Panc1 (cell line): ENCODE measurements around the gene WHRN. TPM values are rescaled to one million over a fixed set of nuclear protein-coding genes. Genes with fewer than 3 reads are reported as not detected.
A peak's percentile ranks its signal among the peaks of the same experiment; 100 is the strongest.

ENCODE experiments used
- ATAC-seq: fragments of 200-7000 bp; cut with Tn5 transposase; 2 replicates; pipeline ENCODE4 v1.9.1; 2020; ENCODE audit warnings: mild to moderate bottlenecking, moderate library complexity
- BruUV-seq: library from RNA; stranded (reverse); fragments of 400-500 nt; replicated peaks from 2 replicates; lab custom pipeline; 2021; lab: Mats Ljungman, UMichigan
- CTCF ChIA-PET: fragments of 300-600 bp; sonication (Branson Sonifier 250); formaldehyde crosslinking; loops from one replicate; lab custom pipeline; 2022; ENCODE audit warnings: antibody characterized with exemption; lab: Charles Lee
- POLR2A ChIA-PET: fragments of 300-600 bp; sonication (Branson Sonifier 250); formaldehyde crosslinking; loops from one replicate; lab custom pipeline; 2022; ENCODE audit warnings: antibody characterized with exemption; lab: Charles Lee
- DNase-seq: peaks from one replicate; pipeline ENCODE4 v3.0.0-alpha.2; 2010; ENCODE audit warnings: low read depth, low spot score
- H3K27ac ChIP-seq: 2 replicates; pipeline ENCODE4 v1.5.1; 2011; ENCODE audit warnings: mild to moderate bottlenecking, low read length, inconsistent platforms
- H3K27me3 ChIP-seq: fragments of 200-500 bp; sonication (Bioruptor generic); 2 replicates; pipeline ENCODE4 v1.6.0; 2014; ENCODE audit warnings: low read length, inconsistent platforms; ENCODE audit not compliant: control insufficient read depth, insufficient read depth
- H3K36me3 ChIP-seq: fragments of 200-500 bp; sonication (Bioruptor generic); 2 replicates; pipeline ENCODE4 v1.5.1; 2014; ENCODE audit warnings: inconsistent platforms, mild to moderate bottlenecking, low read length, moderate library complexity; ENCODE audit not compliant: control insufficient read depth, insufficient read depth
- H3K4me1 ChIP-seq: 2 replicates; pipeline ENCODE4 v1.5.1; 2011; ENCODE audit warnings: inconsistent platforms, mild to moderate bottlenecking, low read length, moderate library complexity; ENCODE audit not compliant: control insufficient read depth, insufficient read depth
- H3K4me3 ChIP-seq, 2 experiments: 2 replicates each; pipeline ENCODE4 v1.5.1; 2011 to 2012; ENCODE audit warnings: low read depth in 2 of 2, low read length in 2 of 2, mild to moderate bottlenecking in 2 of 2, inconsistent platforms in 1 of 2, moderate library complexity in 1 of 2
- H3K9me3 ChIP-seq: fragments of 200-500 bp; sonication (Bioruptor generic); 2 replicates; pipeline ENCODE4 v1.5.1; 2014; ENCODE audit warnings: low read depth, mild to moderate bottlenecking, inconsistent platforms, low read length, moderate library complexity; ENCODE audit not compliant: control insufficient read depth, insufficient read depth
- POLR2AphosphoS5 ChIP-seq: IDR thresholded peaks from 2 replicates; pipeline ENCODE4 v1.6.1; 2012; ENCODE audit warnings: mild to moderate bottlenecking, low read depth, low read length, moderate library complexity
- SIN3A ChIP-seq: IDR thresholded peaks from 2 replicates; pipeline ENCODE4 v1.6.1; 2012; ENCODE audit warnings: low read depth, mild to moderate bottlenecking, low read length, moderate library complexity, borderline replicate concordance; ENCODE audit not compliant: insufficient read depth
- TCF7L2 ChIP-seq: IDR thresholded peaks from 2 replicates; pipeline ENCODE4 v1.6.1; 2011; ENCODE audit warnings: mild to moderate bottlenecking, low read depth, low read length, inconsistent platforms
- in situ Hi-C: cut with HindIII; loops from 2 replicates; pipeline ENCODE4 v1.10.0; 2016; ENCODE audit warnings: low sequenced_read_pairs, low pct_unique_long_range_greater_than_20kb
- intact Hi-C: fragments of 100-400 bp; cut with micrococcal nuclease; formaldehyde crosslinking; loops from one replicate; pipeline ENCODE4 v1.10.0; 2022; ENCODE audit not compliant: unreplicated experiment
- total RNA-seq: library from RNA; stranded (reverse); gene quantifications from one replicate; pipeline ENCODE4 v1.2.1, GENCODE V29; 2021; ENCODE audit not compliant: unreplicated experiment
- TF ChIP-seq, protein P1 (sequence below): fragments of 450-650 bp; IDR thresholded peaks from 2 replicates; pipeline ENCODE4 v1.5.1; 2017; ENCODE audit warnings: mild to moderate bottlenecking
- TF ChIP-seq, protein P2 (sequence below), 2 experiments: IDR thresholded peaks; 2 replicates each; pipeline ENCODE4 v1.6.1; 2011 to 2012; ENCODE audit warnings: low read depth in 2 of 2, control low read depth in 1 of 2, low read length in 1 of 2, mild to moderate bottlenecking in 1 of 2, moderate library complexity in 1 of 2; ENCODE audit not compliant: insufficient read depth in 1 of 2

Gene WHRN
- total RNA-seq, 1 experiment from 2014 or later, result 18.0 TPM

GRCh38 chr9:114367366-114367765 is 137.9 kb downstream of the WHRN start:
- intact Hi-C loops (no loop called here), in situ Hi-C loops (no loop called here)
- H3K36me3 ChIP-seq, result no peaks in the 10 kb centered on the region
- ATAC-seq, result no peak
- ChIA-PET CTCF (no interaction called here), POLR2A (no interaction called here)
- no TSS peak for BruUV-seq
- TF ChIP-seq, protein P1, sequence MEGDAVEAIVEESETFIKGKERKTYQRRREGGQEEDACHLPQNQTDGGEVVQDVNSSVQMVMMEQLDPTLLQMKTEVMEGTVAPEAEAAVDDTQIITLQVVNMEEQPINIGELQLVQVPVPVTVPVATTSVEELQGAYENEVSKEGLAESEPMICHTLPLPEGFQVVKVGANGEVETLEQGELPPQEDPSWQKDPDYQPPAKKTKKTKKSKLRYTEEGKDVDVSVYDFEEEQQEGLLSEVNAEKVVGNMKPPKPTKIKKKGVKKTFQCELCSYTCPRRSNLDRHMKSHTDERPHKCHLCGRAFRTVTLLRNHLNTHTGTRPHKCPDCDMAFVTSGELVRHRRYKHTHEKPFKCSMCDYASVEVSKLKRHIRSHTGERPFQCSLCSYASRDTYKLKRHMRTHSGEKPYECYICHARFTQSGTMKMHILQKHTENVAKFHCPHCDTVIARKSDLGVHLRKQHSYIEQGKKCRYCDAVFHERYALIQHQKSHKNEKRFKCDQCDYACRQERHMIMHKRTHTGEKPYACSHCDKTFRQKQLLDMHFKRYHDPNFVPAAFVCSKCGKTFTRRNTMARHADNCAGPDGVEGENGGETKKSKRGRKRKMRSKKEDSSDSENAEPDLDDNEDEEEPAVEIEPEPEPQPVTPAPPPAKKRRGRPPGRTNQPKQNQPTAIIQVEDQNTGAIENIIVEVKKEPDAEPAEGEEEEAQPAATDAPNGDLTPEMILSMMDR, result no peak
- no peak for TF ChIP-seq POLR2AphosphoS5
- TF ChIP-seq SIN3A, result no peak
- TF ChIP-seq, protein P2, sequence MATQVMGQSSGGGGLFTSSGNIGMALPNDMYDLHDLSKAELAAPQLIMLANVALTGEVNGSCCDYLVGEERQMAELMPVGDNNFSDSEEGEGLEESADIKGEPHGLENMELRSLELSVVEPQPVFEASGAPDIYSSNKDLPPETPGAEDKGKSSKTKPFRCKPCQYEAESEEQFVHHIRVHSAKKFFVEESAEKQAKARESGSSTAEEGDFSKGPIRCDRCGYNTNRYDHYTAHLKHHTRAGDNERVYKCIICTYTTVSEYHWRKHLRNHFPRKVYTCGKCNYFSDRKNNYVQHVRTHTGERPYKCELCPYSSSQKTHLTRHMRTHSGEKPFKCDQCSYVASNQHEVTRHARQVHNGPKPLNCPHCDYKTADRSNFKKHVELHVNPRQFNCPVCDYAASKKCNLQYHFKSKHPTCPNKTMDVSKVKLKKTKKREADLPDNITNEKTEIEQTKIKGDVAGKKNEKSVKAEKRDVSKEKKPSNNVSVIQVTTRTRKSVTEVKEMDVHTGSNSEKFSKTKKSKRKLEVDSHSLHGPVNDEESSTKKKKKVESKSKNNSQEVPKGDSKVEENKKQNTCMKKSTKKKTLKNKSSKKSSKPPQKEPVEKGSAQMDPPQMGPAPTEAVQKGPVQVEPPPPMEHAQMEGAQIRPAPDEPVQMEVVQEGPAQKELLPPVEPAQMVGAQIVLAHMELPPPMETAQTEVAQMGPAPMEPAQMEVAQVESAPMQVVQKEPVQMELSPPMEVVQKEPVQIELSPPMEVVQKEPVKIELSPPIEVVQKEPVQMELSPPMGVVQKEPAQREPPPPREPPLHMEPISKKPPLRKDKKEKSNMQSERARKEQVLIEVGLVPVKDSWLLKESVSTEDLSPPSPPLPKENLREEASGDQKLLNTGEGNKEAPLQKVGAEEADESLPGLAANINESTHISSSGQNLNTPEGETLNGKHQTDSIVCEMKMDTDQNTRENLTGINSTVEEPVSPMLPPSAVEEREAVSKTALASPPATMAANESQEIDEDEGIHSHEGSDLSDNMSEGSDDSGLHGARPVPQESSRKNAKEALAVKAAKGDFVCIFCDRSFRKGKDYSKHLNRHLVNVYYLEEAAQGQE (IDR thresholded peaks at IDR 0.05; ENCODE audit: insufficient read depth in 1 of 2, low read depth in 2 of 2, low read length in 1 of 2), result no peak
- TF ChIP-seq TCF7L2, result no peak
- no peak overlapping the region for H3K27ac ChIP-seq
- DNase-seq, result no peak
- no peaks in the 10 kb centered on the region for H3K27me3 ChIP-seq
- H3K4me1 ChIP-seq, result peaks cover 3% of the 10 kb centered on the region
- no peak overlapping the region for H3K4me3 ChIP-seq
- no peaks in the 10 kb centered on the region for H3K9me3 ChIP-seq

GRCh38 chr9:114366334-114367128 is 138.7 kb downstream of the WHRN start:
- Histone ChIP-seq H3K9me3 (no peaks in the 10 kb centered on the region), H3K4me3 (no peak overlapping the region), H3K27me3 (no peaks in the 10 kb centered on the region), H3K27ac (no peak overlapping the region), H3K4me1 (peaks cover 3% of the 10 kb centered on the region), H3K36me3 (no peaks in the 10 kb centered on the region)
- ATAC-seq (peak; percentile 70), DNase-seq (no peak)
- TF ChIP-seq, protein P1, result no peak
- TF ChIP-seq, protein P2 (IDR thresholded peaks at IDR 0.05; ENCODE audit: insufficient read depth in 1 of 2, low read depth in 2 of 2, low read length in 1 of 2), result no peak
- TF ChIP-seq TCF7L2, result no peak
- TF ChIP-seq POLR2AphosphoS5, result no peak
- TF ChIP-seq SIN3A, result no peak
- BruUV-seq, result no TSS peak
- POLR2A ChIA-PET, result no interaction called here
- intact Hi-C loops (no loop called here), in situ Hi-C loops (no loop called here)
- CTCF ChIA-PET, result interaction anchor here (0.8 kb wide), 1 partner anchor 86 kb away, joined by 3 read pairs; no protein-coding TSS in a partner anchor
